CD14-positive monocyte (primary cell): ENCODE results near the gene RAD23A. TPM values are rescaled to one million over a fixed set of nuclear protein-coding genes. Genes with fewer than 3 reads are reported as not detected.

Experiments
- DNase-seq, 3 donors: peaks; one replicate each; pipeline ENCODE4 v3.0.0-alpha.2; 2011 to 2022
- H2AFZ ChIP-seq: 2 replicates; pipeline ENCODE4 v1.6.0; 2012; ENCODE audit warnings: mild to moderate bottlenecking, low read depth, low read length, inconsistent platforms; ENCODE audit not compliant: insufficient read depth, poor library complexity, severe bottlenecking
- H3K27ac ChIP-seq, 2 donors: 1 replicate in 1 of 2; 2 replicates in 1 of 2; pipeline ENCODE4 v1.5.1; 2012 to 2013; ENCODE audit warnings: low read length in 2 of 2, control low read depth in 1 of 2, inconsistent platforms in 1 of 2, low read depth in 1 of 2, mild to moderate bottlenecking in 1 of 2
- H3K27me3 ChIP-seq, 2 donors: one replicate each; pipeline versions ENCODE4 v1.6.0 to v1.6.1; 2011 to 2013; ENCODE audit warnings: low read length in 2 of 2; ENCODE audit not compliant: control insufficient read depth in 2 of 2, insufficient read depth in 2 of 2
- H3K36me3 ChIP-seq, 2 donors: replicated peaks in 1 of 2; 1 replicate in 1 of 2; 2 replicates in 1 of 2; pipeline versions ENCODE4 v1.5.1 to v1.6.1; 2012 to 2013; ENCODE audit warnings: low read length in 2 of 2, control low read depth in 1 of 2, inconsistent platforms in 1 of 2, mild to moderate bottlenecking in 1 of 2; ENCODE audit not compliant: insufficient read depth in 2 of 2, control insufficient read depth in 1 of 2
- H3K4me1 ChIP-seq, 2 donors: 1 replicate in 1 of 2; 2 replicates in 1 of 2; pipeline versions ENCODE4 v1.5.1 to v1.6.1; 2012 to 2013; ENCODE audit warnings: low read length in 2 of 2, control low read depth in 1 of 2, inconsistent platforms in 1 of 2, mild to moderate bottlenecking in 1 of 2, moderate library complexity in 1 of 2; ENCODE audit not compliant: insufficient read depth in 2 of 2, control insufficient read depth in 1 of 2
- H3K4me2 ChIP-seq: replicated peaks from 2 replicates; pipeline ENCODE3; 2012; ENCODE audit warnings: low read length, moderate library complexity, mild to moderate bottlenecking; ENCODE audit not compliant: poor library complexity, severe bottlenecking; ENCODE audit errors: extremely low read depth
- H3K4me3 ChIP-seq, 3 experiments: fragments of 200-600 bp in 1 of 3; sonication (generic) in 1 of 3; replicated peaks in 1 of 3; 1 replicate in 2 of 3; 2 replicates in 1 of 3; pipeline ENCODE4 v1.5.1; 2011 to 2013; ENCODE audit warnings: low read length in 3 of 3, mild to moderate bottlenecking in 3 of 3, control low read depth in 2 of 3, low read depth in 2 of 3, inconsistent platforms in 1 of 3, moderate library complexity in 1 of 3
- H3K79me2 ChIP-seq: 2 replicates; pipeline ENCODE4 v1.6.0; 2012; ENCODE audit warnings: mild to moderate bottlenecking, control low read depth, inconsistent platforms, low read length, moderate library complexity; ENCODE audit not compliant: insufficient read depth
- H3K9ac ChIP-seq: 2 replicates; pipeline ENCODE4 v1.6.0; 2017; ENCODE audit warnings: low read length, mild to moderate bottlenecking; ENCODE audit not compliant: insufficient read depth, poor library complexity, severe bottlenecking
- H3K9me3 ChIP-seq, 2 donors: replicated peaks in 1 of 2; 1 replicate in 1 of 2; 2 replicates in 1 of 2; pipeline versions ENCODE4 v1.5.1 to v1.6.1; 2012 to 2013; ENCODE audit warnings: low read length in 2 of 2, control low read depth in 1 of 2; ENCODE audit not compliant: control insufficient read depth in 1 of 2, insufficient read depth in 1 of 2
- H4K20me1 ChIP-seq: 2 replicates; pipeline ENCODE4 v1.6.0; 2012; ENCODE audit warnings: mild to moderate bottlenecking, low read length, control low read depth, moderate library complexity; ENCODE audit not compliant: insufficient read depth
- H3K27ac Mint-ChIP-seq, 7 donors: one replicate each; pipeline ENCODE4 v1.8.0; 2020; ENCODE audit warnings: mild to moderate bottlenecking in 7 of 7, mixed read lengths in 7 of 7, moderate library complexity in 6 of 7, inconsistent platforms in 2 of 7
- H3K27me3 Mint-ChIP-seq, 3 donors: one replicate each; pipeline ENCODE4 v1.8.0; 2021 to 2022; ENCODE audit warnings: low read depth in 3 of 3, mild to moderate bottlenecking in 3 of 3, mixed read lengths in 3 of 3, moderate library complexity in 3 of 3, inconsistent platforms in 1 of 3
- H3K36me3 Mint-ChIP-seq, 2 donors: one replicate each; pipeline ENCODE4 v1.8.0; 2020; ENCODE audit warnings: mixed read lengths in 2 of 2, inconsistent platforms in 1 of 2, mild to moderate bottlenecking in 1 of 2
- H3K4me1 Mint-ChIP-seq: one replicate; pipeline ENCODE4 v1.8.0; 2020; ENCODE audit warnings: mild to moderate bottlenecking, mixed read lengths
- H3K4me3 Mint-ChIP-seq, 2 donors: one replicate each; pipeline ENCODE4 v1.8.0; 2020; ENCODE audit warnings: mild to moderate bottlenecking in 2 of 2, mixed read lengths in 2 of 2, moderate library complexity in 1 of 2
- H3K9me3 Mint-ChIP-seq, 7 donors: one replicate each; pipeline ENCODE4 v1.8.0; 2020 to 2022; ENCODE audit warnings: mixed read lengths in 7 of 7, mild to moderate bottlenecking in 6 of 7, moderate library complexity in 6 of 7, inconsistent platforms in 2 of 7
- WGBS: methylation state at CpG from one replicate; pipeline ENCODE4 v1.1.5; 2013; ENCODE audit warnings: missing lambda C conversion rate; ENCODE audit not compliant: insufficient coverage; 5-methylcytosine and 5-hydroxymethylcytosine counted together
- intact Hi-C, 2 donors: fragments of 100-400 bp; cut with micrococcal nuclease; formaldehyde crosslinking; loops; one replicate each; pipeline versions ENCODE4 v1.15.0 to v1.15.1; 2023
- polyA plus RNA-seq, 3 donors: library from polyadenylated mRNA; depleted of rRNA in 1 of 3; unstranded in 2 of 3; stranded (reverse) in 1 of 3; fragments of 300-500 nt in 2 of 3; fragments of >200 nt in 1 of 3; fragmentation: Illumina TruSeq in 2 of 3; gene quantifications; 1 replicate in 2 of 3; 2 replicates in 1 of 3; pipeline ENCODE4 v1.2.3, GENCODE V29; 2012 to 2021
- small RNA-seq: library from RNA; depleted of rRNA; stranded (forward); fragments of <200 nt; gene quantifications from one replicate; pipeline ENCODE3, GENCODE V24; 2012; ENCODE audit warnings: low read depth; ENCODE audit not compliant: insufficient read length
- TF ChIP-seq, protein P1 (sequence below): fragments of 200-600 bp; IDR thresholded peaks from one replicate; pipeline ENCODE4 v1.8.0; 2022; ENCODE audit warnings: antibody characterized with exemption, mild to moderate bottlenecking

Gene RAD23A
- polyA plus RNA-seq, 3 donors, result 45.5 to 88.0 (median 55.3) TPM

DNA sequence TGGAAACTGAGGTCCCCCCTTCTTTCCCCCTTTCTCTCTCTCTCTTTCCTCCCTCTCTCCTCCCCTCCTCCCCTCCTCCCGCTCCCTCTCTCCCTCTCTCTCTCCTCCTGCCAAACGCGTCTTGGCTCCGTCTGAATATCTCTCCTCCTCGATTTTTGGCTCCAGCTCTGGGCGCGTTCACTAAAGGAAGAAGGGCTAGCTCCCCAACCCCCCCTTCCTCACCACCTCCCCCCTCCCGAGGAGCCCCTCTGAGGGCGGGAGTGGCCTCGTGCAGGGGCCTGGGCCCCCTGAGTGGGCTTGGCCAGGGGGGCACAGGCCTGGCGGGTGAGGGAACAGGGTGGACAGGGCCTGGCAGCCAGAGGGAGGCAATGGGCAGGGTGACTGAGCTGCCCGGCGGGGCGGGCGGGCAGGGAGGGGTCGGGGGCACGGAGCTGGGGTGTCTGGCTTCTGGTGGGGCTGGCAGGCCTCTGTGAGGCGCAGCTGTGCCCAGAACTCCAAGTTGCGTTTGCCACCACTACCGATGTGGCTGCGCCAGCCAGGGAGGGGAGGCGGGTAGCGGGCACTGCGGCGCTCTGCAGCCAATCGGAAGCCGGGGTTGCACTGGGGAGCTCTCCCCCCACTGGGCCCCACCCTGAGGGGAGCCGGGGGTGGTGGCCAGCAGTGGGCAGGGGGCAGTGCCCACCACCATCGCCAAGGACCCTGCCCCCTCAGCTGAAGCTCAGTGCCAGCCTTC, 56.7 kb downstream of the RAD23A start:
- intact Hi-C loops, result no loop called here
- peaks cover 0 to 2% (median 0%) of the 10 kb centered on the region in 7 donors for H3K9me3 Mint-ChIP-seq
- Histone ChIP-seq H3K4me3 (no peak overlapping the region), H2AFZ (no peak overlapping the region), H3K9me3 (no peaks in the 10 kb centered on the region), H3K4me2 (no peak overlapping the region), H3K27ac (no peak overlapping the region), H4K20me1 (peaks cover 3% of the 10 kb centered on the region), H3K36me3 (no peaks in the 10 kb centered on the region), H3K9ac (no peak overlapping the region), H3K27me3 (peaks cover 0 to 5% of the 10 kb centered on the region in 2 donors), H3K79me2 (no peaks in the 10 kb centered on the region), H3K4me1 (no peaks in the 10 kb centered on the region)
- TF ChIP-seq, protein P1, sequence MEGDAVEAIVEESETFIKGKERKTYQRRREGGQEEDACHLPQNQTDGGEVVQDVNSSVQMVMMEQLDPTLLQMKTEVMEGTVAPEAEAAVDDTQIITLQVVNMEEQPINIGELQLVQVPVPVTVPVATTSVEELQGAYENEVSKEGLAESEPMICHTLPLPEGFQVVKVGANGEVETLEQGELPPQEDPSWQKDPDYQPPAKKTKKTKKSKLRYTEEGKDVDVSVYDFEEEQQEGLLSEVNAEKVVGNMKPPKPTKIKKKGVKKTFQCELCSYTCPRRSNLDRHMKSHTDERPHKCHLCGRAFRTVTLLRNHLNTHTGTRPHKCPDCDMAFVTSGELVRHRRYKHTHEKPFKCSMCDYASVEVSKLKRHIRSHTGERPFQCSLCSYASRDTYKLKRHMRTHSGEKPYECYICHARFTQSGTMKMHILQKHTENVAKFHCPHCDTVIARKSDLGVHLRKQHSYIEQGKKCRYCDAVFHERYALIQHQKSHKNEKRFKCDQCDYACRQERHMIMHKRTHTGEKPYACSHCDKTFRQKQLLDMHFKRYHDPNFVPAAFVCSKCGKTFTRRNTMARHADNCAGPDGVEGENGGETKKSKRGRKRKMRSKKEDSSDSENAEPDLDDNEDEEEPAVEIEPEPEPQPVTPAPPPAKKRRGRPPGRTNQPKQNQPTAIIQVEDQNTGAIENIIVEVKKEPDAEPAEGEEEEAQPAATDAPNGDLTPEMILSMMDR, result no peak
- no peak overlapping the region for H3K4me3 Mint-ChIP-seq
- no peak overlapping the region for H3K27ac Mint-ChIP-seq
- H3K4me1 Mint-ChIP-seq, result no peaks in the 10 kb centered on the region
- WGBS, result 92% methylated on average over 22 of the region's 29 CpGs
- peaks cover 0 to 8% of the 10 kb centered on the region in 2 donors for H3K36me3 Mint-ChIP-seq
- H3K27me3 Mint-ChIP-seq, result peaks cover 7 to 11% (median 10%) of the 10 kb centered on the region in 3 donors
- DNase-seq, result no peak

GRCh38 chr19:13003081-13003480, 57.4 kb downstream of the RAD23A start:
- no peak overlapping the region for H3K27ac Mint-ChIP-seq
- no peak for DNase-seq
- peaks cover 0 to 2% (median 0%) of the 10 kb centered on the region in 7 donors for H3K9me3 Mint-ChIP-seq
- H3K4me1 Mint-ChIP-seq, result no peaks in the 10 kb centered on the region
- H3K36me3 ChIP-seq, result no peaks in the 10 kb centered on the region
- H3K4me3 Mint-ChIP-seq, result no peak overlapping the region
- H3K36me3 Mint-ChIP-seq, result peaks cover 0 to 8% of the 10 kb centered on the region in 2 donors
- no peak overlapping the region for H3K9ac ChIP-seq
- H3K4me3 ChIP-seq, result no peak overlapping the region
- intact Hi-C loops, result no loop called here
- 96% methylated on average over 12 of the region's 15 CpGs for WGBS
- H3K4me1 ChIP-seq, result no peaks in the 10 kb centered on the region
- no peak overlapping the region for H3K4me2 ChIP-seq
- H3K27me3 Mint-ChIP-seq, result peaks cover 5 to 6% (median 5%) of the 10 kb centered on the region in 3 donors
- TF ChIP-seq, protein P1, result no peak
- no peaks in the 10 kb centered on the region for H3K9me3 ChIP-seq
- no peak overlapping the region for H3K27ac ChIP-seq
- H2AFZ ChIP-seq, result no peak overlapping the region
- peaks cover 5% of the 10 kb centered on the region for H4K20me1 ChIP-seq
- H3K27me3 ChIP-seq, result no peaks in the 10 kb centered on the region
- H3K79me2 ChIP-seq, result no peaks in the 10 kb centered on the region

Small RNAs within 50 kb of the gene (small RNA-seq; reads per million reads assigned to genes)
- not detected for gene MIR5695
- not detected for gene MIR6515

Other genes with a start within 250 kb of the RAD23A start
- 1 to 10 TPM; 4.4 to 7.2 (median 5.1) TPM for gene FBXW9, start 249.2 kb upstream of the RAD23A start, polyA plus RNA-seq
- gene TNPO2, start 221.9 kb upstream of the RAD23A start, polyA plus RNA-seq, result 10 to 100 TPM in 1 of 3 donors, under 1 TPM in 2; 0.28 to 45.2 (median 0.52) TPM
- gene TRIR, start 211.2 kb upstream of the RAD23A start, polyA plus RNA-seq, result 100 to 1,000 TPM; 152 to 187 (median 175) TPM
- gene GET3, start 208.4 kb upstream of the RAD23A start, polyA plus RNA-seq, result 100 to 1,000 TPM in 2 of 3 donors, 10 to 100 TPM in 1; 97.5 to 122 (median 108) TPM
- gene BEST2, start 194.1 kb upstream of the RAD23A start, polyA plus RNA-seq, result not detected
- 10 to 100 TPM in 1 of 3 donors, 1 to 10 TPM in 1, under 1 TPM in 1; 0.55 to 28.6 (median 1.1) TPM for gene HOOK2, start 170.3 kb upstream of the RAD23A start, polyA plus RNA-seq
- gene JUNB, start 154.4 kb upstream of the RAD23A start, polyA plus RNA-seq, result 1,000 to 10,000 TPM; 1,279 to 3,167 (median 1,468) TPM
- gene PRDX2, start 144.1 kb upstream of the RAD23A start, polyA plus RNA-seq, result 10 to 100 TPM; 40.0 to 71.5 (median 46.7) TPM
- 1 to 10 TPM in 1 of 3 donors, not detected in 2; 4.0 TPM for gene THSD8, start 143.8 kb upstream of the RAD23A start, polyA plus RNA-seq
- 10 to 100 TPM in 2 of 3 donors, 1 to 10 TPM in 1; 8.7 to 21.5 (median 15.2) TPM for gene RNASEH2A, start 139.3 kb upstream of the RAD23A start, polyA plus RNA-seq
- gene RTBDN, start 111.3 kb upstream of the RAD23A start, polyA plus RNA-seq, result not detected
- 1 to 10 TPM in 2 of 3 donors, under 1 TPM in 1; 0.28 to 3.6 (median 1.1) TPM for gene MAST1, start 107.3 kb upstream of the RAD23A start, polyA plus RNA-seq
- gene DNASE2, start 64.4 kb upstream of the RAD23A start, polyA plus RNA-seq, result 10 to 100 TPM; 38.8 to 91.6 (median 44.8) TPM
- under 1 TPM; 0.24 to 0.45 (median 0.28) TPM for gene KLF1, start 58.7 kb upstream of the RAD23A start, polyA plus RNA-seq
- 10 to 100 TPM in 1 of 3 donors, 1 to 10 TPM in 2; 7.3 to 30.5 (median 9.6) TPM for gene GCDH, start 54.7 kb upstream of the RAD23A start, polyA plus RNA-seq
- under 1 TPM in 1 of 3 donors, not detected in 2; 0.35 TPM for gene SYCE2, start 26.6 kb upstream of the RAD23A start, polyA plus RNA-seq
- gene FARSA, start 12.2 kb upstream of the RAD23A start, polyA plus RNA-seq, result 10 to 100 TPM; 29.0 to 49.2 (median 47.9) TPM
- gene CALR, start 7.3 kb upstream of the RAD23A start, polyA plus RNA-seq, result 100 to 1,000 TPM; 109 to 441 (median 133) TPM
- gene GADD45GIP1, start 11.4 kb downstream of the RAD23A start, polyA plus RNA-seq, result 10 to 100 TPM in 2 of 3 donors, 1 to 10 TPM in 1; 8.3 to 42.4 (median 31.6) TPM
- not detected for gene DAND5, start 23.7 kb downstream of the RAD23A start, polyA plus RNA-seq
- 1 to 10 TPM in 1 of 3 donors, under 1 TPM in 2; 0.25 to 3.7 (median 0.90) TPM for gene NFIX, start 49.6 kb downstream of the RAD23A start, polyA plus RNA-seq
- 10 to 100 TPM; 35.7 to 51.1 (median 37.1) TPM for gene LYL1, start 157.0 kb downstream of the RAD23A start, polyA plus RNA-seq
- 10 to 100 TPM; 14.5 to 94.7 (median 14.5) TPM for gene TRMT1, start 170.9 kb downstream of the RAD23A start, polyA plus RNA-seq
- 10 to 100 TPM in 1 of 3 donors, 1 to 10 TPM in 2; 1.1 to 20.1 (median 2.2) TPM for gene NACC1, start 172.4 kb downstream of the RAD23A start, polyA plus RNA-seq
- gene STX10, start 204.5 kb downstream of the RAD23A start, polyA plus RNA-seq, result 100 to 1,000 TPM; 158 to 392 (median 172) TPM
- gene IER2, start 204.5 kb downstream of the RAD23A start, polyA plus RNA-seq, result 100 to 1,000 TPM; 355 to 804 (median 601) TPM